Measurements from ENCODE around the gene SLC7A6OS.

The SLC7A6OS gene

GRCh38 chr16:68310774-68311511 lies at the start of gene SLC7A6OS, which contains the start of gene PRMT7:
Gene SLC7A6OS, minus strand, starts transcription at chr16:68310946. Its CDS starts 20 bp downstream, at chr16:68310926.
Gene PRMT7, plus strand, starts transcription at chr16:68311019. Its CDS starts 4,961 bp downstream, at chr16:68315980.
- peak; percentile 75 to 94 (median 84) for DNase-seq (ENCODE audit: low read depth in 4 of 4, low spot score in 1 of 4)

- no peak for DNase-seq (ENCODE audit: low read depth in 4 of 4, low spot score in 1 of 4)
These were observed 48.8 kb upstream of the SLC7A6OS start for GRCh38 chr16:68359398-68360191.

- DNase-seq (ENCODE audit: low read depth in 4 of 4, low spot score in 1 of 4), result no peak
These were observed 48.2 kb upstream of the SLC7A6OS start for GRCh38 chr16:68358951-68359350.

GRCh38 chr16:68357923-68358322 lies 47.2 kb upstream of the SLC7A6OS start:
- DNase-seq (ENCODE audit: low read depth in 4 of 4, low spot score in 1 of 4), result no peak

- DNase-seq (ENCODE audit: low read depth in 4 of 4, low spot score in 1 of 4), result no peak
These were observed 46.8 kb upstream of the SLC7A6OS start for GRCh38 chr16:68357521-68357922.

GRCh38 chr16:68356919-68357286 lies 46.2 kb upstream of the SLC7A6OS start:
- DNase-seq (ENCODE audit: low read depth in 4 of 4, low spot score in 1 of 4), result no peak

GRCh38 chr16:68356249-68356918 lies 45.6 kb upstream of the SLC7A6OS start:
- peak in 2 of 4 experiments; percentile 36 to 57 for DNase-seq (ENCODE audit: low read depth in 4 of 4, low spot score in 1 of 4)

- no peak for DNase-seq (ENCODE audit: low read depth in 4 of 4, low spot score in 1 of 4)
These were observed 44.9 kb upstream of the SLC7A6OS start for GRCh38 chr16:68355447-68356248.

- no peak for DNase-seq (ENCODE audit: low read depth in 4 of 4, low spot score in 1 of 4)
These were observed 44.1 kb upstream of the SLC7A6OS start for GRCh38 chr16:68354816-68355215.

GRCh38 chr16:68353366-68353765 lies 42.6 kb upstream of the SLC7A6OS start:
- DNase-seq (ENCODE audit: low read depth in 4 of 4, low spot score in 1 of 4), result no peak

GRCh38 chr16:68351991-68352431 lies 41.3 kb upstream of the SLC7A6OS start:
- no peak for DNase-seq (ENCODE audit: low read depth in 4 of 4, low spot score in 1 of 4)

- DNase-seq (ENCODE audit: low read depth in 4 of 4, low spot score in 1 of 4), result no peak
These were observed 40.7 kb upstream of the SLC7A6OS start for GRCh38 chr16:68351463-68351862.

- no peak for DNase-seq (ENCODE audit: low read depth in 4 of 4, low spot score in 1 of 4)
These were observed 40.1 kb upstream of the SLC7A6OS start for GRCh38 chr16:68350813-68351350.

- DNase-seq (ENCODE audit: low read depth in 4 of 4, low spot score in 1 of 4), result no peak
These were observed 39.2 kb upstream of the SLC7A6OS start for GRCh38 chr16:68349838-68350410.

- no peak for DNase-seq (ENCODE audit: low read depth in 4 of 4, low spot score in 1 of 4)
These were observed 38.1 kb upstream of the SLC7A6OS start for GRCh38 chr16:68348639-68349445.

GRCh38 chr16:68347605-68348004 lies 36.9 kb upstream of the SLC7A6OS start:
- no peak for DNase-seq (ENCODE audit: low read depth in 4 of 4, low spot score in 1 of 4)

GRCh38 chr16:68346892-68347480 lies 36.2 kb upstream of the SLC7A6OS start:
- no peak for DNase-seq (ENCODE audit: low read depth in 4 of 4, low spot score in 1 of 4)

GRCh38 chr16:68345958-68346635 lies 35.4 kb upstream of the SLC7A6OS start:
- no peak for DNase-seq (ENCODE audit: low read depth in 4 of 4, low spot score in 1 of 4)

All from stimulated activated CD4-positive, alpha-beta T cell treated with anti-CD3 and anti-CD28 coated beads, Interleukin-1b, Interleukin-23, amount 100 ng/mL, for 24 hours (primary cell).